Measurements from ENCODE around the gene TMPRSS11A.

The TMPRSS11A gene

DNA sequence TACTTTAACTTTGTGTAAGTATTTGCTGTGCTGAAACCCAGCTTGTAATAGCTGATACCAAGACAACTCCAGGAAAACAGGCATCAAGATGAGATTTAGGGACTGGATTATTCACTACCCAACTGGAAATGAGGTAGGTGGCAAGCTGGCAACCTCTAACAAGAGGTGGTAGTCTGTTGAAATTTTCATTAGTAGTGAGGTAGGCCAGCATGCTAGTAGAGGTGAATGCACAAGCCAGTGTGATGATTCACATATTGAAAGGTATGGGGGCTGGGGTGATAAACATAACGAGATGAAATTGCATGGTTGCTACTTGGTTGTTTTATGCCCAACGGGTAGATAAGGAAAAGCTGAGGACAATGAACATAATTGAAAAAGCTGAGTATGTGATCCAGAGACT is 71.0 kb downstream of the TMPRSS11A start:
- no peak for DNase-seq (ENCODE audit: low read depth)

DNA sequence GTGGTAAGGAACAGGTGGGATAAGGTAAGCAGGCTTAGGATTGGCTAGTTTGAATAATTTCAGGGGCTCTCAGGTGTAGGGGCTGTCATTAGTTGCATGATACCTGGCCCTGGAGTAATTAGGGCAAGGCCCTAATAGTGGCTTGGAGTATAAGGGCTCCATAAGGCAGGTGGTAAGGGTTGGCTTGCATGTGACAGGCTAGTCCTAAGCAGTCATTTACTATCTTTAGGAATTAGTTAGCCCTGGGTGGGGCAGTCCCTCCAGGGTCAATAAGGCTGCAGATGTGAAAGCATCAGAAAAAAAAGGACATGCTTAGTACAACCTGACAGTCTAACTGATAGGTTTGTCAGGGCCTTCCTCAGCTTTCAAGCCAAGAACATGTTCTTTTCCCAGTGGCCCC is 71.6 kb downstream of the TMPRSS11A start:
- no peak overlapping the region for H3K4me3 ChIP-seq (ENCODE audit: low read depth, low read length)
- TF ChIP-seq, protein P1, sequence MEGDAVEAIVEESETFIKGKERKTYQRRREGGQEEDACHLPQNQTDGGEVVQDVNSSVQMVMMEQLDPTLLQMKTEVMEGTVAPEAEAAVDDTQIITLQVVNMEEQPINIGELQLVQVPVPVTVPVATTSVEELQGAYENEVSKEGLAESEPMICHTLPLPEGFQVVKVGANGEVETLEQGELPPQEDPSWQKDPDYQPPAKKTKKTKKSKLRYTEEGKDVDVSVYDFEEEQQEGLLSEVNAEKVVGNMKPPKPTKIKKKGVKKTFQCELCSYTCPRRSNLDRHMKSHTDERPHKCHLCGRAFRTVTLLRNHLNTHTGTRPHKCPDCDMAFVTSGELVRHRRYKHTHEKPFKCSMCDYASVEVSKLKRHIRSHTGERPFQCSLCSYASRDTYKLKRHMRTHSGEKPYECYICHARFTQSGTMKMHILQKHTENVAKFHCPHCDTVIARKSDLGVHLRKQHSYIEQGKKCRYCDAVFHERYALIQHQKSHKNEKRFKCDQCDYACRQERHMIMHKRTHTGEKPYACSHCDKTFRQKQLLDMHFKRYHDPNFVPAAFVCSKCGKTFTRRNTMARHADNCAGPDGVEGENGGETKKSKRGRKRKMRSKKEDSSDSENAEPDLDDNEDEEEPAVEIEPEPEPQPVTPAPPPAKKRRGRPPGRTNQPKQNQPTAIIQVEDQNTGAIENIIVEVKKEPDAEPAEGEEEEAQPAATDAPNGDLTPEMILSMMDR (conservative IDR thresholded peaks at IDR 0.05; ENCODE audit: low read depth, low read length), result no peak
- no peak for DNase-seq (ENCODE audit: low read depth)

More for the DNA sequence above, 71.0 kb downstream of the TMPRSS11A start:
- TF ChIP-seq, protein P1 (conservative IDR thresholded peaks at IDR 0.05; ENCODE audit: low read depth, low read length), result no peak
- no peak overlapping the region for H3K4me3 ChIP-seq (ENCODE audit: low read depth, low read length)

DNA sequence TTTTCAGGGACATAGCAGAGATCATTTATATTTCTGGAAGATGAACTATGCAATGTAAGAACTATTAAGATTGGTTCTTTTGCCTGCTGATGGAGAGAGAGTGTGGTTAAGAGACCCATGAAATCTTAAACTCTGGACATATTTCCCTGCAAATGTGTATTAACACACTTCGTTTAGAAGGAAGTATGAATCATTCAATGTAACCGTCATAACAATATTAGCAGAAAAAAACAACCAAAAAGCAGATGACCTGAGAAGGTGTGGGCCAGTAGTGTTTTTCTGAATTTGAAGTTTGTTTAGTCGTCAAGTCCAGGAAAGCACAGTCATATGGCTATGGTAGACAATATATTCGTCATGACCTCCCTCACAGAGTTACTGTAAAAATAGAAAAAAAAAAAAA is 77.0 kb downstream of the TMPRSS11A start:
- TF ChIP-seq, protein P1 (conservative IDR thresholded peaks at IDR 0.05; ENCODE audit: low read depth, low read length), result no peak
- peak; percentile 54 for DNase-seq (ENCODE audit: low read depth)
- no peak overlapping the region for H3K4me3 ChIP-seq (ENCODE audit: low read depth, low read length)

DNA sequence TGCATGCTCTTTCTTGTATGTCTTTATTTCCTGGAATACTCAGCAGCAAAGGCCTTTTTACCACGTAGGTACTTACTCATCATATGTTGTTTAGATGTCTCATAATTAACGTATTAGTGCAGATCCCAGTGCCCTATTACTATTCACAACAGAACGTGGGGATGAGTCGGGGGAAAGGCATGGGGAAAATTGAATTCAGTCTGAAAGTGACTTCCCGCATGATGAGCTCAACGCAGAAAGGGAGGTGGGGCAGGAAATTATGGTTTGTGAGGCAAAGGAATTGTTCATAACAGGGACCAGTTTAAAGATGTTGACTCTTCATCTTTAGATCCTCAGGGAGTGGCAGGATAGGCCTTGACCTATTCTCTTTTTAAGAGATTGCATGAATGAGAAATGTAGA is 77.5 kb downstream of the TMPRSS11A start:
- peak overlapping the region; percentile 34 for H3K4me3 ChIP-seq (ENCODE audit: low read depth, low read length)
- peak; percentile 69 for DNase-seq (ENCODE audit: low read depth)

DNA sequence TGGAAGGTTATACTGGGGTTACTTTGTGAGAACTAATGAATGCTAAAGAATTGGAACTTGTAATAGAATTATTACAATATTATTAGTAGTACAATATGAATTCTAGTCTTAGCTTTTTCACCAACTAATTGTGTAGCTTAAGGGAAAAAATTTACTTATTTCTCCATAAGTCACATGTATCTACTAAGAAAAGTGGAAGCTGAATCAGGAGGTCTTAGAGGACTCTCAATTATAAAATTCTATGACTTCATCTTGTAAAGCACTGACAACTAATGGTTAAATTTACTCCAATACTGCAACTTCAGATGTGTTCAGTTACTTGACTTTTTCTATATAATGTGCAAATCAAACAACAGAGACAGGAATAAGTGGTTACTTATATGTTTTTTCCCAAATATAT is 78.6 kb downstream of the TMPRSS11A start:
- no peak overlapping the region for H3K4me3 ChIP-seq (ENCODE audit: low read depth, low read length)
- DNase-seq (ENCODE audit: low read depth), result no peak
- TF ChIP-seq, protein P1 (conservative IDR thresholded peaks at IDR 0.05; ENCODE audit: low read depth, low read length), result no peak

More for the DNA sequence above, 77.5 kb downstream of the TMPRSS11A start:
- TF ChIP-seq, protein P1 (conservative IDR thresholded peaks at IDR 0.05; ENCODE audit: low read depth, low read length), result no peak

DNA sequence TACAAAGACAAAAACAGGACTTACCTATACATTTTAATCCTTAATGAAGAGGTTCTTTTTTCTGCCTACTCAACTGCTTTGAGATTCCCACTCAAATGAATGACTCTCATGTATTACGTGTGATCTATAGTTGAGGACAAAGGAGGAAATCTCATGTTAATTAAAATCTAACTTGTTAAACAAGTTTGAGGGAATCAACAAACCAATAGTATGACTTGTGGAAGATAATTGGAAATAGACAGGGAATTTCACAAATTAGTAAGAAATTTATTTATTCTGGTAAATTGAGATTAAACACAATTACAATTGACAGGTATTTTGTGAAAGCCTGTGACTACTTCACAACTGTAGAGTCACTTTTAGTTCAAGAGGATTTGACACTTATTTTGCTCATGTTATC is 79.4 kb downstream of the TMPRSS11A start, which contains the start of gene TMPRSS11D:
Gene TMPRSS11D (minus strand): TSS at position 101 of the 400 bp plus-strand sequence. CDS start 69 bp downstream, at position 32.
- no peak within 1 kb of the TSS for H3K4me3 ChIP-seq (ENCODE audit: low read depth, low read length)
- TF ChIP-seq, protein P1 (conservative IDR thresholded peaks at IDR 0.05; ENCODE audit: low read depth, low read length), result no peak
- DNase-seq (ENCODE audit: low read depth), result no peak

DNA sequence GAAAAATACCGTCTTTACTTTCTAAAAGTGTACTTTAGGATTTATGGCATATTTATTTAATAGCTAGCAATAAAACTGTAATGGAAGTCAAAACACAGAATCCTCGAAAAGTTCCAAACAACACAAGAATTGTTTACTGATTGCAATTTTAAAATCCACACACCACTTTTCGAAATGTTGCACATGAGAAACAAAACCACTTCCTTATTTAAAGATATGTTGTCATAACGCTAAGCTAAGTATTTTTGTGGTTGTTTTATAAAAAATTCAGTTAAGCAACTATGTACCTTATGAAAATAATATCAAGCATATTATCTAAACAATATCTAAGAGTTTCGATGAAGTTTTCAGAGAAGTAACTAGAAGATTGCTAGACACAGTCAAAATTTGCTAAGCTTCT is 79.8 kb downstream of the TMPRSS11A start:
- DNase-seq (ENCODE audit: low read depth), result no peak
- H3K4me3 ChIP-seq (ENCODE audit: low read depth, low read length), result no peak overlapping the region
- TF ChIP-seq, protein P1 (conservative IDR thresholded peaks at IDR 0.05; ENCODE audit: low read depth, low read length), result no peak
